WERI-Rb-1 (cell line): ENCODE data around the gene SH3BP5L.

Experiments used
- DNase-seq: peaks from one replicate; pipeline ENCODE4 v3.0.0-alpha.2; 2020
- H3K27ac ChIP-seq: fragments of 250-450 bp; sonication (Bioruptor Pico); 2 replicates; pipeline ENCODE4 v1.5.1; 2020; ENCODE audit warnings: mild to moderate bottlenecking, moderate library complexity
- H3K27me3 ChIP-seq: fragments of 250-450 bp; sonication (Bioruptor Pico); 2 replicates; pipeline ENCODE4 v1.5.1; 2021; ENCODE audit warnings: mild to moderate bottlenecking, low read depth, moderate library complexity; ENCODE audit not compliant: insufficient read depth, severe bottlenecking
- H3K36me3 ChIP-seq: fragments of 250-450 bp; sonication (Bioruptor Pico); 2 replicates; pipeline ENCODE4 v1.5.1; 2020; ENCODE audit warnings: mild to moderate bottlenecking, moderate library complexity
- H3K4me3 ChIP-seq: 2 replicates; pipeline ENCODE4 v1.5.1; 2011; ENCODE audit warnings: low read depth, mild to moderate bottlenecking, control low read depth, low read length
- H3K9me3 ChIP-seq: fragments of 250-450 bp; sonication (Bioruptor Pico); 2 replicates; pipeline ENCODE4 v1.5.1; 2021; ENCODE audit warnings: mild to moderate bottlenecking, moderate library complexity; ENCODE audit not compliant: severe bottlenecking
- CTCF ChIP-seq: IDR thresholded peaks from 2 replicates; pipeline ENCODE4 v1.5.1; 2011; ENCODE audit warnings: low read depth, mild to moderate bottlenecking, control low read depth, inconsistent platforms, low read length

SH3BP5L gene

GRCh38 chr1:248844526-248844925, 18.8 kb upstream of the SH3BP5L start:
- Histone ChIP-seq H3K9me3 (no peaks in the 10 kb centered on the region), H3K36me3 (peaks cover 75% of the 10 kb centered on the region), H3K4me3 (no peak overlapping the region), H3K27me3 (no peaks in the 10 kb centered on the region), H3K27ac (no peak overlapping the region)
- DNase-seq: no peak
- TF ChIP-seq CTCF: no peak

DNA sequence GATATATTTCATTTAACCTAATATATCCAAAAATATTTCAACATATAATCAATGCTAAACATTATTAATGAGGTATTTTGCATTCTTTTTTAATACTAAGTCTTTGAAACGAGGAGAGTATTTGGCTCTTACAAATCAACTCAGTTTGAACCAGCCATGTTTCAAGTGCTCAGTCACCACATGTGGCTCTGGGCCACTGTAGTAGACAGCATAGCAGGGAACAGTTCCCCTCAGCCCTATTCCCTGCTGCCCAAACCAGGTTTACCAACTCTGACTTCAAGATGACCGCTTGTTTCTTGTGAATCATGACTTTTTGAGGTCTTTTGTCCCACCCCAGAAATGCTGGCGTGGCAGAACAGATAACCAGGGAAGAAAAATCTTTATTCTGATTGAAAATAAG, 18.0 kb upstream of the SH3BP5L start:
- Histone ChIP-seq H3K9me3 (no peaks in the 10 kb centered on the region), H3K27ac (no peak overlapping the region), H3K27me3 (no peaks in the 10 kb centered on the region), H3K36me3 (peaks cover 67% of the 10 kb centered on the region), H3K4me3 (no peak overlapping the region)
- no peak for DNase-seq
- TF ChIP-seq CTCF: no peak

GRCh38 chr1:248842781-248843331, 17.1 kb upstream of the SH3BP5L start:
- no peak for TF ChIP-seq CTCF
- Histone ChIP-seq H3K9me3 (no peaks in the 10 kb centered on the region), H3K36me3 (peaks cover 63% of the 10 kb centered on the region), H3K27ac (no peak overlapping the region), H3K27me3 (no peaks in the 10 kb centered on the region), H3K4me3 (no peak overlapping the region)
- no peak for DNase-seq

GRCh38 chr1:248841702-248842395, 16.1 kb upstream of the SH3BP5L start:
- Histone ChIP-seq H3K36me3 (peaks cover 53% of the 10 kb centered on the region), H3K9me3 (no peaks in the 10 kb centered on the region), H3K4me3 (no peak overlapping the region), H3K27me3 (no peaks in the 10 kb centered on the region), H3K27ac (no peak overlapping the region)
- peak; percentile 88 for TF ChIP-seq CTCF
- DNase-seq: peak; percentile 74

- Histone ChIP-seq H3K4me3 (no peak overlapping the region), H3K27ac (no peak overlapping the region), H3K27me3 (no peaks in the 10 kb centered on the region), H3K36me3 (peaks cover 44% of the 10 kb centered on the region), H3K9me3 (no peaks in the 10 kb centered on the region)
- no peak for TF ChIP-seq CTCF
- no peak for DNase-seq
Observed at GRCh38 chr1:248840946-248841345, 15.2 kb upstream of the SH3BP5L start.

DNA sequence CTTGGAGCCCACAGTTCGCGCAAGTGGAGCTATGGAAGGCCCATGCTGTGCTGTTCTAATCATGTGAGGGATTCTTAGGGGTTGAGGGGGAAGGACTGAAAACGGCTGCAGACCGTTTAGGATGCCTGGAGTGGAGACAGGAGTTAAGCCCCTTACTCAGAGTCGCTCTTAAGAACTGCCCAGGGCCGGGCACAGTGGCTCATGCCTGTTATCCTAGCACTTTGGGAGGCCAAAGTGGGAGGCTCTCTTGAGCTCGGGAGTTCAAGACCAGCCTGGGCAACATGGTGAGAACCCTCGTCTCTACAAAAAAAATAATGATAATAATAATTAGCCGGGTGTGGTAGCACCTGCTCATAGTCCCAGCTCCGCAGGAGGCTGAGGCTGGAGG, 13.4 kb upstream of the SH3BP5L start:
- Histone ChIP-seq H3K4me3 (peak overlapping the region; percentile 92), H3K27ac (peak overlapping the region; percentile 98), H3K27me3 (no peaks in the 10 kb centered on the region), H3K9me3 (no peaks in the 10 kb centered on the region), H3K36me3 (peaks cover 26% of the 10 kb centered on the region)
- DNase-seq: no peak
- TF ChIP-seq CTCF: no peak
